NCI-H128 (cell line): Measurements from ENCODE around the gene RHOV.

Source experiments
- DNase-seq: peaks from one replicate; lab custom pipeline; 2025; ENCODE audit not compliant: unreplicated experiment; lab: John Stamatoyannopoulos, UW

Gene RHOV

GRCh38 chr15:40846841-40847222, 27.2 kb downstream of the RHOV start:
- no peak for DNase-seq

- DNase-seq: no peak
Measured at GRCh38 chr15:40845511-40846284, 28.3 kb downstream of the RHOV start.

- no peak for DNase-seq
Measured at GRCh38 chr15:40845036-40845435, 29.0 kb downstream of the RHOV start.

- DNase-seq: no peak
Measured at GRCh38 chr15:40844696-40845030, 29.4 kb downstream of the RHOV start.

GRCh38 chr15:40843885-40844695, 29.9 kb downstream of the RHOV start, which contains the start of gene SPINT1:
TSS of gene SPINT1 (plus strand) at chr15:40844048. CDS start at chr15:40844555, 507 bp downstream.
- DNase-seq: no peak

GRCh38 chr15:40843261-40843884, 30.7 kb downstream of the RHOV start:
- DNase-seq: no peak

GRCh38 chr15:40841741-40842140, 32.3 kb downstream of the RHOV start:
- DNase-seq: no peak

GRCh38 chr15:40838756-40839155, 35.3 kb downstream of the RHOV start:
- no peak for DNase-seq

GRCh38 chr15:40836020-40836419, 38.0 kb downstream of the RHOV start:
- DNase-seq: no peak

- no peak for DNase-seq
Measured at GRCh38 chr15:40832903-40833302, 41.1 kb downstream of the RHOV start.

- DNase-seq: no peak
Measured at GRCh38 chr15:40831861-40832260, 42.2 kb downstream of the RHOV start.

- peak; percentile 45 for DNase-seq
Measured at GRCh38 chr15:40830884-40831283, 43.1 kb downstream of the RHOV start.

- DNase-seq: no peak
Measured at GRCh38 chr15:40829115-40829514, 44.9 kb downstream of the RHOV start.

GRCh38 chr15:40828447-40829036, 45.5 kb downstream of the RHOV start, which contains the start of gene PPP1R14D:
TSS of gene PPP1R14D (minus strand) at chr15:40828708. CDS start at chr15:40828641, 67 bp downstream.
- no peak for DNase-seq

- DNase-seq: no peak
Measured at GRCh38 chr15:40826423-40827075, 47.5 kb downstream of the RHOV start.

GRCh38 chr15:40825661-40826422, 48.2 kb downstream of the RHOV start:
- no peak for DNase-seq

GRCh38 chr15:40823572-40824343, 50.3 kb downstream of the RHOV start:
- no peak for DNase-seq
